GM13977 (cell line): ENCODE measurements around the gene P2RX7.
"Not testable (repeated sequence)": the region's sequence is repeated elsewhere in the genome, so short reads cannot be mapped to it uniquely, and the experiment has no call there.

Source experiments
- DNase-seq: peaks from one replicate; pipeline ENCODE4 v3.0.0; 2012; ENCODE audit warnings: low spot score
- CTCF ChIP-seq: IDR thresholded peaks from 2 replicates; pipeline ENCODE4 v1.5.1; 2012; ENCODE audit warnings: mild to moderate bottlenecking, control low read depth; ENCODE audit not compliant: insufficient read depth; ENCODE audit errors: extremely low read depth, missing control alignments
- in situ Hi-C: fragments of 300-500 bp; cut with MboI; formaldehyde crosslinking; loops from one replicate; pipeline ENCODE4 v1.12.0; 2022; ENCODE audit warnings: low sequenced_read_pairs, low pct_unique_long_range_greater_than_20kb, mixed read lengths, inconsistent platforms; ENCODE audit not compliant: unreplicated experiment

The P2RX7 gene

GRCh38 chr12:121224591-121224990 is 91.9 kb downstream of the P2RX7 start:
- TF ChIP-seq CTCF: no peak
- in situ Hi-C loops: no loop called here
- no peak for DNase-seq

- no peak for DNase-seq
- in situ Hi-C loops: no loop called here
- no peak for TF ChIP-seq CTCF
These were observed 93.7 kb downstream of the P2RX7 start for GRCh38 chr12:121226399-121226798.

- DNase-seq, in situ Hi-C loops: not testable (repeated sequence)
These were observed 94.2 kb downstream of the P2RX7 start for GRCh38 chr12:121226871-121227270.

GRCh38 chr12:121227294-121227693 is 94.6 kb downstream of the P2RX7 start:
- DNase-seq: peak; percentile 75
- in situ Hi-C loops: no loop called here
- TF ChIP-seq CTCF: no peak

- in situ Hi-C loops: no loop called here
- no peak for TF ChIP-seq CTCF
These were observed 96.4 kb downstream of the P2RX7 start for GRCh38 chr12:121228919-121229665.

GRCh38 chr12:121229826-121230537 is 97.3 kb downstream of the P2RX7 start:
- DNase-seq: peak; percentile 81
- in situ Hi-C loops: not testable (repeated sequence)
- TF ChIP-seq CTCF: peak; percentile 87

More at GRCh38 chr12:121228919-121229665, 96.4 kb downstream of the P2RX7 start:
- no peak for DNase-seq

GRCh38 chr12:121230538-121230907 is 97.8 kb downstream of the P2RX7 start:
- TF ChIP-seq CTCF: no peak
- DNase-seq: no peak
- in situ Hi-C loops: no loop called here
